HEK293T (cell line): ENCODE results near the gene ZNF205.

ENCODE experiments used
- CTCF ChIA-PET: fragments of 350-600 bp; formaldehyde crosslinking; extraction: SDS; loops from one replicate; lab custom pipeline; 2021; ENCODE audit warnings: antibody characterized with exemption, inconsistent platforms; lab: Yijun Ruan, JAX
- POLR2A ChIA-PET: fragments of 350-600 bp; formaldehyde crosslinking; extraction: SDS; loops from one replicate; lab custom pipeline; 2020; ENCODE audit warnings: antibody characterized with exemption, inconsistent platforms; lab: Yijun Ruan, JAX
- DNase-seq: peaks from one replicate; pipeline ENCODE4 v3.0.0; 2012; ENCODE audit warnings: mixed read lengths; ENCODE audit errors: extremely low spot score
- ARNT ChIP-seq: fragments of 450-650 bp; IDR thresholded peaks from 2 replicates; pipeline ENCODE4 v1.6.1; 2017; ENCODE audit warnings: mild to moderate bottlenecking
- BHLHE40 ChIP-seq: fragments of 450-650 bp; IDR thresholded peaks from 2 replicates; pipeline ENCODE4 v1.6.1; 2016; ENCODE audit warnings: mild to moderate bottlenecking, moderate library complexity, borderline replicate concordance
- CTBP1 ChIP-seq: fragments of 450-650 bp; IDR thresholded peaks from 2 replicates; pipeline ENCODE4 v1.6.1; 2016; ENCODE audit warnings: borderline replicate concordance
- ELF4 ChIP-seq: fragments of 450-650 bp; IDR thresholded peaks from 2 replicates; pipeline ENCODE4 v1.6.1; 2017; ENCODE audit warnings: antibody characterized with exemption
- FOXA1 ChIP-seq: fragments of 450-650 bp; IDR thresholded peaks from 2 replicates; pipeline ENCODE4 v1.6.1; 2016; ENCODE audit warnings: mild to moderate bottlenecking
- FOXK2 ChIP-seq: fragments of 450-650 bp; IDR thresholded peaks from 2 replicates; pipeline ENCODE4 v1.6.1; 2016; ENCODE audit warnings: mild to moderate bottlenecking
- FOXM1 ChIP-seq: fragments of 450-650 bp; IDR thresholded peaks from 2 replicates; pipeline ENCODE4 v1.6.1; 2017; ENCODE audit warnings: mild to moderate bottlenecking, borderline replicate concordance
- HDGF ChIP-seq: fragments of 450-650 bp; IDR thresholded peaks from 2 replicates; pipeline ENCODE4 v1.6.1; 2017; ENCODE audit warnings: antibody characterized with exemption, borderline replicate concordance
- L3MBTL2 ChIP-seq: fragments of 450-650 bp; conservative IDR thresholded peaks from 2 replicates; pipeline ENCODE4 v1.6.1; 2016; ENCODE audit warnings: mild to moderate bottlenecking
- LEF1 ChIP-seq: fragments of 450-650 bp; IDR thresholded peaks from 2 replicates; pipeline ENCODE4 v1.6.1; 2017; ENCODE audit warnings: mild to moderate bottlenecking, borderline replicate concordance
- NFRKB ChIP-seq: fragments of 450-650 bp; IDR thresholded peaks from 2 replicates; pipeline ENCODE4 v1.6.1; 2016; ENCODE audit warnings: mild to moderate bottlenecking, moderate library complexity
- SP1 ChIP-seq: fragments of 450-650 bp; IDR thresholded peaks from 2 replicates; pipeline ENCODE4 v1.6.1; 2017
- SUZ12 ChIP-seq: fragments of 450-650 bp; IDR thresholded peaks from 2 replicates; pipeline ENCODE4 v1.6.1; 2016; ENCODE audit warnings: mild to moderate bottlenecking
- TARDBP ChIP-seq: fragments of 450-650 bp; IDR thresholded peaks from 2 replicates; pipeline ENCODE4 v1.6.1; 2016
- ZNF384 ChIP-seq: fragments of 450-650 bp; IDR thresholded peaks from 2 replicates; pipeline ENCODE4 v1.6.1; 2016
- TF ChIP-seq, protein P1 (sequence below): fragments of 450-650 bp; IDR thresholded peaks from 2 replicates; pipeline ENCODE4 v1.6.1; 2016

Gene ZNF205

DNA sequence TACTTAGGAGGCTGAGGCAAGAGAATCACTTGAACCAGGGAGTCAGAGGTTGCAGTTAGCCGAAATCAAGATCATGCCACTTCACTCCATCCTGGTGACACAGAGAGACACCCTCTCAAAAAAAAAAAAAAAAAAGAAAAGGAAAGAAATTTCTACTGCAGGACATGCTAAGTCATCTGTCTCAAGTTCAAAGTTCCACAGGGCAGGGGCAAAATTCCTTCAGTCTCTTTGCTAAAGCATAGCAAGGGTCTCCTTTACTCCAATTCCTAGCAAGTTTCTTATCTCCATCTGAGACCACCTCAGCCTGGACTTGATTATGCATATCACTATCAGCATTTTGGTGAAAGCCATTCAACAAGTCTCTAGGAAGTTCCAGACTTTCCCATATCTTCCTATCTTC lies 27.9 kb upstream of the ZNF205 start:
- TF ChIP-seq FOXK2 (no peak), ZNF384 (no peak), BHLHE40 (no peak), ARNT (no peak), NFRKB (no peak), ELF4 (no peak), L3MBTL2 (no peak)
- POLR2A ChIA-PET, result interaction anchor here (1.5 kb wide), 1 partner anchor 64 kb away, joined by 3 read pairs; no protein-coding TSS in a partner anchor
- DNase-seq, result no peak
- CTCF ChIA-PET, result no interaction called here

DNA sequence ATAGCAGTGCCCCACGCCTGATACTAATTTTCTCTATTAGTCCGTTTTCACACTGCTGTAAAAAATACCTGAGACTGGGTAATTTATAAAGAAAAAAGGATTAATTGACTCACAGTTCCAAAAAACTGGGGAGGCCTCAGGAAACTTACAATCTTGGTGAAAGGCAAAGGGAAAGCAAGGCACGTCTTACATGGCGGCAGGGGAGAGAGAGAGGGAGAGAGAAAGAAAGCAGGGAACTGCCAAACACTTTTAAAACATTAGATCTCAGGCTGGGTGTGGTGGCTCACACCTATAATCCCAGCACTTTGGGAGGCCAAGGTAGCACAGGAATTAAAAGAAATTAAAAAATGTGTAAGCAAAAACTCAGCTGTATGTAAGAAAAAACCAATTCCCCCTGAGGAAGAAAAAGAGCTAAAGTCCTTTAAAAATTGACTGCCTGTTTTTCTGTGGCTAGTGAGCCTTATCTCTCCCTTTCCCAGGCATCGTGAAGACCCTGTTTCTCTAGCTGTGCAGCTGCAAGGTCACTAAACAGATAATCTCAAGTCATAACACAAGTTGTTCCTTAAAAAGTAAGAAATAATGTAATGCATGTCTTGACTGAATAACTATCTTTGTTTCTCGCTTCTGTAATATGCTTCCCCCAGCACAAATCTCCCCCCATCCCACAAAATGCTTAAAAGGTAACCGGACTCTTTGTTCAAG lies 27.3 kb upstream of the ZNF205 start:
- TF ChIP-seq FOXK2, result no peak
- TF ChIP-seq CTBP1, result no peak
- no peak for TF ChIP-seq TARDBP
- TF ChIP-seq SUZ12, result no peak
- TF ChIP-seq FOXM1, result no peak
- no peak for TF ChIP-seq HDGF
- no peak for TF ChIP-seq NFRKB
- TF ChIP-seq ZNF384, result no peak
- TF ChIP-seq LEF1, result no peak
- TF ChIP-seq, protein P1, sequence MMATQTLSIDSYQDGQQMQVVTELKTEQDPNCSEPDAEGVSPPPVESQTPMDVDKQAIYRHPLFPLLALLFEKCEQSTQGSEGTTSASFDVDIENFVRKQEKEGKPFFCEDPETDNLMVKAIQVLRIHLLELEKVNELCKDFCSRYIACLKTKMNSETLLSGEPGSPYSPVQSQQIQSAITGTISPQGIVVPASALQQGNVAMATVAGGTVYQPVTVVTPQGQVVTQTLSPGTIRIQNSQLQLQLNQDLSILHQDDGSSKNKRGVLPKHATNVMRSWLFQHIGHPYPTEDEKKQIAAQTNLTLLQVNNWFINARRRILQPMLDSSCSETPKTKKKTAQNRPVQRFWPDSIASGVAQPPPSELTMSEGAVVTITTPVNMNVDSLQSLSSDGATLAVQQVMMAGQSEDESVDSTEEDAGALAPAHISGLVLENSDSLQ, result no peak
- no peak for DNase-seq
- ChIA-PET POLR2A (no interaction called here), CTCF (interaction anchor here (0.7 kb wide), 1 partner anchor 1144 kb away, joined by 3 read pairs; no protein-coding TSS in a partner anchor)

DNA sequence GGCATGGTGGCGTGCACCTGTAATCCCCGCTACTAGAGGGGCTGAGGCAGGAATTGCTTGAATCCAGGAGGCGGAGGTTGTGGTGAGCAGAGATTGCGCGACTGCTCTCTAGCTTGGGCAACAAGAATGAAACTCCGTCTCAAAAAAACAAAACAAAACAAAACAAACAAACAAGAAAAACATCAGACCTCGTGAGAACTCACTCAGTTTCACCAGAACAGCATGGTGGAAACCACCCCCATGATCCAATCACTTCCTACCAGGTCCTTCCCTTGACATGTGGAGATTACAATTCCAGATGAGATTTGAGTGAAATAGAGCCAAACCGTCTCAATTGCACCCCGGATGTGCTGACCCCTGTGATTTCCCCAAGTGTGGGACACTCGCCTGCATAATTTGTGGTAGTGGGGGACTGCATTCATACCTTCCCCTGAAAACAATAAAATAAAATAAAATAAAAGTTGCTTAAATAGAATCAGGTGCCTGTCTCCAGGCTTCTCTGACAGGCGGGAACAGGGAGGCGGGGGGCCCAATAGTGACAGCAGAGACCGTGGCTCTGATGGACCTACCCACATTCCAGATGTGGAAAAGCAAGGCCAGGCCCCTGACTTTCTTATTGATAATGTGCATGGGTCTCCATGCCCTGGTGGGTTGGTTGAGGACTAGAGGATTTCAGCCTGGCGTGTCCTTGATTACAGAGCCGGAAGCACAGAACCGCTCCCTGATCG lies 26.4 kb upstream of the ZNF205 start:
- TF ChIP-seq HDGF (no peak), ELF4 (no peak), FOXM1 (no peak), ARNT (no peak), BHLHE40 (no peak), TARDBP (no peak), CTBP1 (no peak), ZNF384 (no peak), L3MBTL2 (no peak), LEF1 (no peak), NFRKB (no peak), SUZ12 (no peak), SP1 (no peak), FOXA1 (no peak), FOXK2 (no peak)
- TF ChIP-seq, protein P1, result no peak
- ChIA-PET POLR2A (no interaction called here), CTCF (interaction anchor here (0.7 kb wide), 1 partner anchor 1145 kb away, joined by 3 read pairs; no protein-coding TSS in a partner anchor)
- DNase-seq, result no peak

DNA sequence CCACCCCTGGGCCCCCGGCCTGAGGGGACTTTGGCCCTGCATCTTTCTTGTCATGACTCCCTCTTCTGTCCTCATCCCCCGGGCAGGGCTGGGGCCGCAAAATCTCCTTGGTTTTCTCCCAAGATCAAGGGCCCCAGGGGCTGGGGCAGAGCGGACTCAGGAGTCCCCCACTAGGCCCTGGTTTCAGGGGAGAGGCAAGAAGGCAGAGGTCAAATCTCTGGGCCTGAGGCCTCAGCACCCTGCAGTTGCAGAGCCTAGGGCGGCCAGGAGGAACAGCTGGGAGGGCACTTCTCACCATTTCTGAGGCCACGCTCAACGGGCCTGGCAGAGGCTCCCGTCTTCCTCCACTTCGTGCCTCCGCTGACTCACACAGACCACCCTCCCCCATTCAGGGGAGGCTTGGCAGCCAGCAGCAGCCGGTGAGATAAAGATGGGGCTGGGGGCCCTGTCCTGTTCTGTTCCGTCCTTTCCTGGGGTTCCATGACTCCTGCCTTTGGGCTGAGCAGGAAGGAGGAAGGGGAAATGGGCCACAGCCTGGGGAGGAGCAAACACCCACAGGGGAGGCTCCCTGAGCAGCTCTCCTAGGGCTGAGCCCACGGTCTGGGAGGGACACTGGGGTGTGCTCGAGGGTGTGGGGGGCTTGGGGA lies 25.7 kb upstream of the ZNF205 start:
- ChIA-PET CTCF (interaction anchor here (0.5 to 1.5 kb wide), 4 partner anchors 46 to 233 kb away, joined by 3 to 4 read pairs (median 3); no protein-coding TSS in a partner anchor), POLR2A (interaction anchor here (0.6 to 1.2 kb wide), 3 partner anchors 28 to 67 kb away, joined by 3 to 6 read pairs (median 3); partner anchors contain the start of gene TNFRSF12A)
- no peak for TF ChIP-seq FOXK2
- TF ChIP-seq FOXM1, result no peak
- TF ChIP-seq TARDBP, result no peak
- TF ChIP-seq SP1, result no peak
- TF ChIP-seq ZNF384, result no peak
- no peak for TF ChIP-seq FOXA1
- TF ChIP-seq SUZ12, result no peak
- TF ChIP-seq BHLHE40, result no peak
- TF ChIP-seq ARNT, result no peak
- no peak for TF ChIP-seq L3MBTL2

DNA sequence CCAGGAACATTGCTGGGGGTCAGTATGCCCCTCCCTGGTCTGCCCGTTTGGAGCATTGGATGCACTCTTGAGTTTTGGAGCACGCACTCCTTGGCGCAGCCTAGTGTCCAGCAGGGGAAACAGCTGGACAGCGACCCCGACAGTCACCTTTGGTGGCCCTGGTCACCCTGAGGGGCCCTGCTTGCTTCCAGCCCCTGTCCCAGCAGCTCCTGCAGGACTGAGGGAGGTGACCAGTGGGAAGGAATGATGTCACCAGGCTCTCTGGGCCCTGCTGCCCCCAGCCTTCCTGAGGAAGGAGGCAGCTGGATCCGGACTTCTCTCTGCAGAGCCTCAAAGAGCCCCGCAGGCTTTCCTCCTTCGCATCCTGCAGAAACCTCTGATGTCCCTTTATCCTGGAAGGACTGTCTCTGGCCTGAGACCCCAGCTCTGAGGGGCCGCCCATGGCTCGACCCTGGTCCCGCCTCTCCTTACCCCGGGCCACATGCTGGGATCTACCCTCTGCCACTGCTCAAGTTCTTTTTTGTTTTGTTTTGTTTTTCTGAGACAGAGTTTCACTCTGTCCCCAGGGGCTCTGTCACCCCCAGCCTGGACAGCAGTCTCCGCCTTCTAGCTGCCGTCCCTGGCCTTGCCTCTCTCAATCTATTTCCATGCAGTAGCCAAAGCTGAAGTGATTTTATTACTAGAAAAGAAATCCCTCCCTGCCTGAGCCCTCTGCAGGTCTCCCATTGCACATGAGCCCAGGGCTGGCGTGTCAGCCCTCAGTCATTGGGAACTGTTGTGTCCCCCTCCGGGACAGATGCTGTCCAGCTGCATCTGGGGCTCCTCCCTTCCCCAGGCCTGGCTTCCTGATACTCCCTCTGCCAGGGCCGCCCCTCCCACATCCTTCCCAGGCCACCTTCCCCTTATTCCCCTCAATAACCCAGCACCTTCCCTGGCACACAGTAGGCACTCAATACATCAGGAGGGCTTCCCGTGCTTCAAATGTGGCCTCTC lies 24.8 kb upstream of the ZNF205 start:
- ChIA-PET CTCF (interaction anchor here (0.5 to 1.5 kb wide), 4 partner anchors 45 to 233 kb away, joined by 3 to 4 read pairs (median 3); no protein-coding TSS in a partner anchor), POLR2A (interaction anchor here (0.6 to 1.2 kb wide), 4 partner anchors 25 to 67 kb away, joined by 3 to 6 read pairs (median 3); partner anchors contain the start of genes TNFRSF12A and ZNF205)
- TF ChIP-seq NFRKB (no peak), FOXM1 (no peak), FOXA1 (no peak), SP1 (no peak), HDGF (no peak), TARDBP (no peak), BHLHE40 (no peak), ZNF384 (no peak)
- TF ChIP-seq, protein P1, result no peak
- no peak for DNase-seq

More for the DNA sequence above, 25.7 kb upstream of the ZNF205 start:
- DNase-seq, result no peak
